Measurements from ENCODE around the gene FOXP1. TPM values are rescaled to one million over a fixed set of nuclear protein-coding genes. Genes with fewer than 3 reads are reported as not detected.

FOXP1 gene
- total and polyA plus RNA-seq, 4 donors: 4.9 to 35.4 (median 32.0) TPM

DNA sequence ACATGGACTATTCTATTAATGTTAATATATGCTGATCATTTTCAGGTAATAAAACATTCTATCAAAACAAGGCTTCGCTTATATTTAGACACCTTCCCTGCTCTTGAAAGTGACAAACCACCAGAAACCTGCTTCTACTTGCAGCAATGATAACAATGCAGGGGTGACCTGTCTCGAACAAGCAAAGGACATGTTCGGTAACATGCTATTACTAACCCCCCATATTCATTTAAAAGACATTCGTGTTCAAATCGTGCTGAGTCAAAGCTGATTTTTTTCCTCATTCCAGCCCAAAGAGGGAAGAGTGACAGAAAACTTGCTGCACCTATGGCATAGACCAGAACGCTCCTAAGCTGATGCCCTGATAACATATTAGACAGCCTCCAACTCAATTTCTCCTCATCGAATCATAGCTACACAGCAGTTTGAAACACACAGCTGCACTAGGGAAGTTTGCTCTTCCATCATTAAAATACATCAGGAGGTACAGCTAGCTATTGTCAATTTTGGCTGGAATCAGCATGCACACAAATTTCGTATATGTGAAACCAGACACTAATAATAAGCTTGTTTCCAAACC is 341.5 kb downstream of the FOXP1 start:
- Histone ChIP-seq H3K9ac (ENCODE audit: low read depth in 1 of 2, low read length in 2 of 2) (no peak overlapping the region), H3K27me3 (ENCODE audit: control insufficient read depth in 4 of 4, insufficient read depth in 4 of 4, low read length in 3 of 4) (no peaks in the 10 kb centered on the region), H3K27ac (ENCODE audit: low read depth in 1 of 2, low read length in 2 of 2) (no peak overlapping the region), H3K9me3 (ENCODE audit: control insufficient read depth in 4 of 4, low read length in 3 of 4) (no peaks in the 10 kb centered on the region), H3K4me1 (ENCODE audit: control insufficient read depth in 4 of 4, insufficient read depth in 4 of 4, low read length in 3 of 4) (peaks cover 5 to 22% (median 18%) of the 10 kb centered on the region in 4 donors), H3K4me3 (ENCODE audit: low read depth in 1 of 3, low read length in 3 of 3) (no peak overlapping the region), H3K36me3 (ENCODE audit: control insufficient read depth in 4 of 4, insufficient read depth in 3 of 4, low read depth in 1 of 4, low read length in 3 of 4) (no peaks in the 10 kb centered on the region)
- DNase-seq (ENCODE audit: low spot score): no peak
- TF ChIP-seq, protein P1, sequence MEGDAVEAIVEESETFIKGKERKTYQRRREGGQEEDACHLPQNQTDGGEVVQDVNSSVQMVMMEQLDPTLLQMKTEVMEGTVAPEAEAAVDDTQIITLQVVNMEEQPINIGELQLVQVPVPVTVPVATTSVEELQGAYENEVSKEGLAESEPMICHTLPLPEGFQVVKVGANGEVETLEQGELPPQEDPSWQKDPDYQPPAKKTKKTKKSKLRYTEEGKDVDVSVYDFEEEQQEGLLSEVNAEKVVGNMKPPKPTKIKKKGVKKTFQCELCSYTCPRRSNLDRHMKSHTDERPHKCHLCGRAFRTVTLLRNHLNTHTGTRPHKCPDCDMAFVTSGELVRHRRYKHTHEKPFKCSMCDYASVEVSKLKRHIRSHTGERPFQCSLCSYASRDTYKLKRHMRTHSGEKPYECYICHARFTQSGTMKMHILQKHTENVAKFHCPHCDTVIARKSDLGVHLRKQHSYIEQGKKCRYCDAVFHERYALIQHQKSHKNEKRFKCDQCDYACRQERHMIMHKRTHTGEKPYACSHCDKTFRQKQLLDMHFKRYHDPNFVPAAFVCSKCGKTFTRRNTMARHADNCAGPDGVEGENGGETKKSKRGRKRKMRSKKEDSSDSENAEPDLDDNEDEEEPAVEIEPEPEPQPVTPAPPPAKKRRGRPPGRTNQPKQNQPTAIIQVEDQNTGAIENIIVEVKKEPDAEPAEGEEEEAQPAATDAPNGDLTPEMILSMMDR (IDR thresholded peaks at IDR 0.05; ENCODE audit: low read depth, low read length, missing input control): no peak
- TF ChIP-seq, protein P2, sequence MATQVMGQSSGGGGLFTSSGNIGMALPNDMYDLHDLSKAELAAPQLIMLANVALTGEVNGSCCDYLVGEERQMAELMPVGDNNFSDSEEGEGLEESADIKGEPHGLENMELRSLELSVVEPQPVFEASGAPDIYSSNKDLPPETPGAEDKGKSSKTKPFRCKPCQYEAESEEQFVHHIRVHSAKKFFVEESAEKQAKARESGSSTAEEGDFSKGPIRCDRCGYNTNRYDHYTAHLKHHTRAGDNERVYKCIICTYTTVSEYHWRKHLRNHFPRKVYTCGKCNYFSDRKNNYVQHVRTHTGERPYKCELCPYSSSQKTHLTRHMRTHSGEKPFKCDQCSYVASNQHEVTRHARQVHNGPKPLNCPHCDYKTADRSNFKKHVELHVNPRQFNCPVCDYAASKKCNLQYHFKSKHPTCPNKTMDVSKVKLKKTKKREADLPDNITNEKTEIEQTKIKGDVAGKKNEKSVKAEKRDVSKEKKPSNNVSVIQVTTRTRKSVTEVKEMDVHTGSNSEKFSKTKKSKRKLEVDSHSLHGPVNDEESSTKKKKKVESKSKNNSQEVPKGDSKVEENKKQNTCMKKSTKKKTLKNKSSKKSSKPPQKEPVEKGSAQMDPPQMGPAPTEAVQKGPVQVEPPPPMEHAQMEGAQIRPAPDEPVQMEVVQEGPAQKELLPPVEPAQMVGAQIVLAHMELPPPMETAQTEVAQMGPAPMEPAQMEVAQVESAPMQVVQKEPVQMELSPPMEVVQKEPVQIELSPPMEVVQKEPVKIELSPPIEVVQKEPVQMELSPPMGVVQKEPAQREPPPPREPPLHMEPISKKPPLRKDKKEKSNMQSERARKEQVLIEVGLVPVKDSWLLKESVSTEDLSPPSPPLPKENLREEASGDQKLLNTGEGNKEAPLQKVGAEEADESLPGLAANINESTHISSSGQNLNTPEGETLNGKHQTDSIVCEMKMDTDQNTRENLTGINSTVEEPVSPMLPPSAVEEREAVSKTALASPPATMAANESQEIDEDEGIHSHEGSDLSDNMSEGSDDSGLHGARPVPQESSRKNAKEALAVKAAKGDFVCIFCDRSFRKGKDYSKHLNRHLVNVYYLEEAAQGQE (IDR thresholded peaks at IDR 0.05): no peak
- TF ChIP-seq NR2F2 (IDR thresholded peaks at IDR 0.05) (no peak), FOXA2 (IDR thresholded peaks at IDR 0.05) (no peak), EGR1 (IDR thresholded peaks at IDR 0.05; ENCODE audit: low read depth in 2 of 2) (no peak), GABPA (IDR thresholded peaks at IDR 0.05 in 1 of 2, conservative IDR thresholded peaks at IDR 0.05 in 1 of 2) (no peak), RAD21 (IDR thresholded peaks at IDR 0.05) (no peak), JUND (IDR thresholded peaks at IDR 0.05) (no peak), FOXA1 (IDR thresholded peaks at IDR 0.05) (no peak), TAF1 (conservative IDR thresholded peaks at IDR 0.05) (no peak), SP1 (IDR thresholded peaks at IDR 0.05) (no peak), ZBTB33 (IDR thresholded peaks at IDR 0.05) (no peak), HNF4A (conservative IDR thresholded peaks at IDR 0.05) (no peak), YY1 (IDR thresholded peaks at IDR 0.05) (no peak), RXRA (IDR thresholded peaks at IDR 0.05) (no peak), HNF4G (IDR thresholded peaks at IDR 0.05) (no peak)
- TF ChIP-seq, protein P3, sequence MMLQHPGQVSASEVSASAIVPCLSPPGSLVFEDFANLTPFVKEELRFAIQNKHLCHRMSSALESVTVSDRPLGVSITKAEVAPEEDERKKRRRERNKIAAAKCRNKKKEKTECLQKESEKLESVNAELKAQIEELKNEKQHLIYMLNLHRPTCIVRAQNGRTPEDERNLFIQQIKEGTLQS (IDR thresholded peaks at IDR 0.05): no peak
- TF ChIP-seq, protein P4, sequence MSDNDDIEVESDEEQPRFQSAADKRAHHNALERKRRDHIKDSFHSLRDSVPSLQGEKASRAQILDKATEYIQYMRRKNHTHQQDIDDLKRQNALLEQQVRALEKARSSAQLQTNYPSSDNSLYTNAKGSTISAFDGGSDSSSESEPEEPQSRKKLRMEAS (IDR thresholded peaks at IDR 0.05): no peak
- WGBS: 92% methylated on average over 8 of the region's 8 CpGs
